NOMO-1 treated with dmso at 0.1 percent for 144 hours (cell line): ENCODE measurements around the gene NSRP1.
"Not testable (repeated sequence)": the region's sequence is repeated elsewhere in the genome, so short reads cannot be mapped to it uniquely, and the experiment has no call there.

Source experiments
- DNase-seq: peaks from one replicate; lab custom pipeline; 2025; ENCODE audit not compliant: unreplicated experiment; lab: John Stamatoyannopoulos, UW

The NSRP1 gene

GRCh38 chr17:30116661-30117551 is at the start of gene NSRP1:
Gene NSRP1 (plus strand): TSS chr17:30116816. CDS start chr17:30116844, 28 bp downstream.
- DNase-seq: peak; percentile 86

GRCh38 chr17:30068465-30068864 is 48.2 kb upstream of the NSRP1 start:
- no peak for DNase-seq

- DNase-seq: no peak
These were observed 42.4 kb upstream of the NSRP1 start for GRCh38 chr17:30074254-30074653.

- no peak for DNase-seq
These were observed 41.9 kb upstream of the NSRP1 start for GRCh38 chr17:30074730-30075129.

GRCh38 chr17:30082773-30083172 is 33.8 kb upstream of the NSRP1 start:
- no peak for DNase-seq

GRCh38 chr17:30084788-30085187 is 31.8 kb upstream of the NSRP1 start:
- no peak for DNase-seq

GRCh38 chr17:30086896-30087295 is 29.7 kb upstream of the NSRP1 start:
- peak; percentile 15 for DNase-seq

- DNase-seq: not testable (repeated sequence)
These were observed 29.2 kb upstream of the NSRP1 start for GRCh38 chr17:30087431-30087830.

GRCh38 chr17:30091121-30091670 is 25.4 kb upstream of the NSRP1 start:
- no peak for DNase-seq

GRCh38 chr17:30091771-30092170 is 24.8 kb upstream of the NSRP1 start:
- DNase-seq: no peak

GRCh38 chr17:30092886-30093285 is 23.7 kb upstream of the NSRP1 start:
- no peak for DNase-seq

GRCh38 chr17:30093463-30094147 is 23.0 kb upstream of the NSRP1 start:
- peak; percentile 38 for DNase-seq

- DNase-seq: peak; percentile 53
These were observed 20.9 kb upstream of the NSRP1 start for GRCh38 chr17:30095507-30096244.

GRCh38 chr17:30101686-30102390 is 14.8 kb upstream of the NSRP1 start:
- no peak for DNase-seq

- peak; percentile 56 for DNase-seq
These were observed 12.7 kb upstream of the NSRP1 start for GRCh38 chr17:30103921-30104320.

- peak; percentile 97 for DNase-seq
These were observed 11.9 kb upstream of the NSRP1 start for GRCh38 chr17:30104575-30105339.

GRCh38 chr17:30112794-30113193 is 3.8 kb upstream of the NSRP1 start:
- DNase-seq: no peak

- DNase-seq: no peak
These were observed 3.4 kb upstream of the NSRP1 start for GRCh38 chr17:30113213-30113612.

GRCh38 chr17:30116345-30116660 is 313 bp upstream of the NSRP1 start:
- no peak for DNase-seq

GRCh38 chr17:30117675-30118081 is 1.1 kb downstream of the NSRP1 start:
- no peak for DNase-seq
